Measurements from ENCODE around the gene BIN1.
"Not testable (repeated sequence)": the region's sequence is repeated elsewhere in the genome, so short reads cannot be mapped to it uniquely, and the experiment has no call there.

BIN1 gene

DNA sequence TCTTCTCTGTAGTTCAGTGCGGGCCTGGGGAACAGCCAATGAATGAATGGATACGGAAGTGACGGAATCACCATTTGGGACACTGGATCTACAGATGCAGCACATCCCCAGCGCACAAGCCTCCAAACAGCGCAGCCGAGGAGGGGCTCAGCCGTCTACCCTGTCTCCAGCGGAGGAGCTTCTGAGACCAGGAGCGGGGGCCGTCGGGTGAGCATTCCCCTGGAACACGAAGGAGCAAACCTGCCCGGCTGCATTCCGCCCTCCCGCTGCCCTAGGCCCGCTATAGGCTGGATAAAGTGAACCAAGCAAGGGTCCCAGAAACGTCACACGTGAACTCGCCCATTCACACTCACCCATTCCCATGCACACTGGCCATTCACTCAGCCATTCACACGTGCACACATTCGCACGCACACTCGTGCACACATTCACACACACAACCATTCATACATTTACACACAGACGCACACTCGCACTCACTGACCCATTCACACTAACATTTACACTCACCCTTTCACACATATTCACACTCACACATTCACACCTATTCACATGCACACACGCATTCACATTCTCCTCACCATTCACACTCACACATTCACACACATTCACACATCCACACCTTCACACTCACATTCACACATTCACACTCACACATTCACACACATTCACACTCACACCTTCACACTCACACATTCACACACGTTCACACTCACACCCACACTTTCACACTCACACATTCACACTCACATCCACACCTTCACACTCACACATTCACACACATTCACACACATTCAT lies 63.4 kb downstream of the BIN1 start:
- no peak for DNase-seq

DNA sequence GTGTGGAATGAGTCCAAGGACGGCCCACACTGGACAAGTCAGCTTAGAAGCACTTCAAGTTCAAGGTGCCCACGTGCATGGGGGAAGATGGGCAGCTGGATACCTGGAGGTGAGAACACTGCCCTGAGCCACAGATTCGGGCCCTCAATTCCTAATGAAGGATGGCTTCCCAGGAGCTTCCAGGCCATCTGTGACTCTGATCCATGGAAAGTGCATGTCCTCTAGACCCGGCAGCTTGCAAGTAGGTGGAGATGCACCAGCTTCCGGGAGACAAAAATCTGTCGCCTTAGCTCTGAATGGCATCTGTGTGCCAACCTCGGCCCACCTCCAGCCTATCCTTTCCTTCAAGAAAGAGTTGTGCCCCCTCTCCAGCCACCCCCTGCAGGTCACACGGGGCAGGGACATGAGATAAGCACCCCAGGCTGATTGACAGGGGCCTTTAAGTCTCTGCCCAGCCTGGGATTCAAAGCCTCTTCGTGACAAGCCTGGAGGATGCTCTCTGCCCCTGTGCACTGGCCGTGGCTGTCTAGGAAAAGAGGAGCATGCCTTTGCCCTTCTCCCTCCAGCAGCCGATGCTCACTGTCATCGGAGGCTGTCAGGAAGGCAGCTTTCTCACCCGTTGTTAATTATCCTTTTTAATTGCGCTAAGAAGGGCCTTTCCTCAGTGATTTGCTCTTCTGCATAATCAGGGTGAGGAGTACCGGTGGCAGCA lies 65.5 kb downstream of the BIN1 start:
- no peak for DNase-seq

DNA sequence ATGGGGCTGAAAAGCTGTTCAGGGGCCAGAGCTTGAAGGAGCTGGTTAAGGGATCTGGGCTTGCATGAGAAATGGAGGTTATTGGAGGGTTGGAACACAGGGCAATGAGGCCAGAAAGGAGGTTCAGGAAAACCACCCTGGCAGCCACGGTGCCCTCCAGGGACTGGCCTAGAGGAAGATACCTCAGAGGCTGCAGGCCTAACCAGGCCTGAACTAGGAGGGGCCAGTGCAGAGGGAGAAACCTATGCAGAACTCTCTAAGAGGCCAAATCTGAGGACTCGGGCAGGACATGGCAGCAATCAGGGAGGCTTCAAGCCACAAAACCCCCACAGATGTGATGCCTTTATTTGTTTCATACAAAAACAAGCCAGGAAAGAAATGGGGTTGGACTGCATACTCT lies 66.8 kb downstream of the BIN1 start:
- no peak for DNase-seq

DNA sequence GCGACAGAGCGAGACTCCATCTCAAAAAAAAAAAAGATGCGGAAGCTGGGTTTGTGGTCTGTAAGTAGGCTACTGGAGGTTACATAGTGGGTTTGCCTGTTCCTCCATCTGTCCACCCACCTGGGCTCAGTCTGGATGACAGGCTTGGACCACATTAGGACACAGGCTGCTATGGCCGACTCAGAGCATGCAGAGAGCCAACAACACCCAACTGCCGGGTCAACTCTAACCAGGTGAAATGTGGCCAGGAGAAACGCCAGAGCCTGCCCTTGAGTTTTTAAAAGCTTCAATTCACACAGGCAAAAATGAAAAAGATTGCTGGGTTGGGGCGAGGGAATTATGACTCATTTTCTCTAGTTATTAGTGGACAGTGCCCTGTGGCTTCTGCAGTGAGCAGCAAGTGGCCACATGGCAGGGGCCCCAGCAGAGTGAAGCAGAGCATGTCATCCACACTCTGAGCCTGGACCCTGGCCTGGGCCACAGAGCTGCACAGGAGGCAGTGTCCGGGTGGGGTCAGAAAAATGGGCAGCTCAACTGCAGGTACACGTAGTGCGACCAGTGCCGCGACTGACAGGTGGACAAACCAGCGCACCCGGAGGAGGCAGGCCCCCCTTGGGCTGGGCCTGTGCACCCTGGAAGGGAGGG lies 67.4 kb downstream of the BIN1 start:
- DNase-seq, result no peak

DNA sequence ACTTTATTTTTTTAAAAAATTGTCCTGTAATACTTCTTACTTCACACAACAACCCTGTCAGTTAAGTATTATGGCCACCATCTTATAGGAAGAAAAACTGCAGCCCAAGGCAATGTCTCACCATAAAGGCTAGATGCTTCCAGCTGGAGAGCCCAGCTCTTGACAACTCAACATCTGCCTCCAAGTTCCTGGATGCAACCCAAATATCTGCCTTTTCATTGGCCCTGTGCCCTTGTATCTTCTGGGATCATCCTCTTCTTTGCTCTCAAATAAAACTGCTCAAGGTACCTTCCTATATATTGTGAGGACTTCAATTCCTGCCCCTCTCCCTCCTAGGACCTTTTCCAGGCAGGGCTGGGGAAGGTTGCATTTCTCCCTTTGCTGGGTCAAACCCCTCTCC lies 69.5 kb downstream of the BIN1 start:
- DNase-seq, result no peak

DNA sequence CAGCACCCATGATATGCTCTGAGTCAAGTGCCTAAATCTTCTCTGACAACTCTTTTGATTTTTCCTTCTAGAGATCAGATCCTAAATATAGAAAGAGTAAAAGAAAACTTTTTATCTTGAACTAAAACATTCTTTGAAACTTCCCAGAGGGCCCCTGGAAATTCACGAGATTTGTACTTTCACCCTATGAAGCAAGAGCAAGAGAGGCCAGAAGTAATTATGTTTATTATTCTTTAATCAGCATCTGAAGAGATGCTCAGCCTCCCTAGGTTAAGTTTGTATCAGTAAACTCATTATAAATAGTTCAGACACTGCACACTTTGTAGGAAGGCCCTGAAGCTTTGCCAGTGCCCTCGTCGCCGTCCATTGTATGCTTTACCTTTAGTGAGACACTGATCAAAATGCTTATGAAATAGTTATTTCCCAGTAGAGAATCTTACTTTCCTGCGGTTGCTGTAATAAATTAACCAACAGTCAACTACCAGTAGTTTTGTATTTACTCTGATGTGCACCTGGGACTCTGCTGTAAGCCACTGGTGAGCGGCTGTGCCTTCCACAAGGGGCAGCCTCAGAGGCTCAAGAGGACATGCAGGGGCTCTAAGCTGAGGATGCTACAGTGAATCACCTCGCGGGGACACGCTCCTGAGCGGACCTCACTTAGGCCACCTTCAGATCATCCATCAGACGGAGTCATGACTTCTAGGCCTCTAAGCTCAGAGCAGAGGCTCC lies 71.9 kb downstream of the BIN1 start:
- no peak for DNase-seq

DNA sequence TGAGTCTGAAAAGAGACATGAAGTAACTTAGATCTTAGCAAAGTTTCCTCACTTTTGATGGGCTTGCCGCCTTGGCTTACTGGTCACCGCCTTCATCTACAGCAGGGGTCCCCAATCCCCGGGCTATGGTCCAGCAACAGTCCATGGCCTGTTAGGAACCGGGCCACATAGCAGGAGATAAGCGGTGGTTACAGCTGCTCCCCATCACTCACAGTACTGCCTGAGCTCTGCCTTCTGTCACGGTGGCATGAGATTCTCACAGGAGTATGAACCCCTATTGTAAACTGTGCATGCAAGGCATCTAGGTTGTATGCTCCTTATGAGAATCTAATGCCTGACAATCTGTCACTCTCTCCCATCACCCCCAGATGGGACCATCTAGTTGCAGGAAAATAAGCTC lies 72.9 kb downstream of the BIN1 start:
- no peak for DNase-seq

DNA sequence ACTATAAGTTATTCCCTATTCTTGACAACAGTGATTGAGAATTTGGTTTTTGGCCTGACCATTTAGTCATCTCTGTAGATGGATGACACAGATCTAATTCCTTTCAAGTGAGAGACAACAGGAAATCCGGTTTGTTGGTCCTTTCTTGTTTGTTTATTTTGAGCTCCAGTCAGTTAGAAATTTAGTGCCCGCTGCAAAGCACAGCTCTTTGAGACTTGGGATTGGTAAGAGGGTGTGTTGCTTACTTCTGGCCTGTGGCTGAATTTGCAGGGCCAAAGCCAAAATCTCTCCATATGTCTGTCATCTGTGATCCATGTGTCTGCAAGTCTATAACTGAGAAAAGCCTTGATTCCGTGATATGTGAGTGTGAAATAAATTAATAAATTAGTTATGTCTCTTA lies 74.3 kb downstream of the BIN1 start:
- DNase-seq, result no peak

DNA sequence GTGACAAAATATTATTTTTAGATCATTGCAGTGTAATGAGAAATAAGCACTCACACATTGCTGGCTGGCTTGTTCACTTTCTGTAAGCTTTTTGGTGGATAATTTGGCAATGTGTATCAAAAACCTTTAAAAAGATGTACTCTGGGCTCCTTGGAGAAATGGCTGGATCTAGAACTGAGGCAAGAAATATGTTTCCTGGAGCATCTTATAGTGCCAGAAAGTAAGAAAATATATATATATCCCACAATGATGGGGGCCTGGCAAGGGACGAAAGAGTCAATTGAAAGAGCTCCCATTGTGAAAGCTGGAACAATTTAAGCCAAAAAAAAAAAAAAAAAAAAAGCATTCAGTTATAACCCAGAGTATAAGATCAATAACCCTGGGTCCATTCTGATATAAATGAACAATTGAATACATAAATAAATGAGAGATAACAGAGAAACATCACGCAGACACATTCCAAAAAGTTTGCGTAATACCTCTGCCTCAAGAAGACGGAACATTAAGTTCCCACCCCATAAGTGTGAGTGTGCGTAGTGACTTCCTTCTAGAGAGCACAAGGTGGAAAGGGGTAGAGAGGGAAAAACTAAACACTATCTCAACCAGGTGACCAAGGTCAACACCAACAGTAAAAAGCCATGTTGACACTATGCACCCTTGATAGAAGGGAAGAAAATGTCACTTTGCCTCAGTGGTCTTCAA lies 77.5 kb downstream of the BIN1 start:
- DNase-seq, result no peak

DNA sequence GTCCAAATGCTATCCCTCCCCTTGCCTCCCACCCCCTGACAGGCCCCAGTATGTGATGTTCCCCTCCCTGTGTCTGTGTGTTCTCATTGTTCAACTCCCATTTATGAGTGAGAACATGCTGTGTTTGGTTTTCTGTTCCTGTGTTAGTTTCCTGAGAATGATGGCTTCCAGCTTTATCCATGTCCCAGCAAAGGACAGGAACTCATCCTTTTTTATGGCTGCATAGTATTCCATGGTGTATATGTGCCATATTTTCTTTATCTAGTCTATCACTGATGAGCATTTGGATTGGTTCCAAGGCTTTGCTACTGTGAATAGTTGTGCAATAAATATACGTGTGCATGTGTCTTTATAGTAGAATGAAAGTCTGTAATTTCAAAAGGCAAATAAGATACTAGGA lies 78.2 kb downstream of the BIN1 start:
- DNase-seq, result not testable (repeated sequence)

DNA sequence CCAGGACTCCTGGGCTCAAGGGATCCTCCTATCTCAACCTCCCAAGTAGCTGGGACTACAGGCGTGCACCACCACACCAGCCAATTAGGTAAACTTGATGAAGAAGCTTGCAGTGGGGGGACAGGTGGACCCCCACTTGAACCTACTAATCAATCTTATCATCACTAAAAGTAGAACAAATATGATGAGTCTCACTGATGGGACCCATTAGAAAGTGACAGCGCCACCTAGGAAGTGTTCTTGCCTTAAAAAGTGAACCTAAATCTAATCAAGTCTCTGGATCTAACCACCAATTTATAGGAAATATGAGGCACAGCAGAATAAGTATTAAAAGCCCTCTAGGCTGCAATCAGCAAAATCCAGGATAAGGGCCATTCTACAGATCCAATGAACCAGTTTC lies 79.2 kb downstream of the BIN1 start:
- no peak for DNase-seq

DNA sequence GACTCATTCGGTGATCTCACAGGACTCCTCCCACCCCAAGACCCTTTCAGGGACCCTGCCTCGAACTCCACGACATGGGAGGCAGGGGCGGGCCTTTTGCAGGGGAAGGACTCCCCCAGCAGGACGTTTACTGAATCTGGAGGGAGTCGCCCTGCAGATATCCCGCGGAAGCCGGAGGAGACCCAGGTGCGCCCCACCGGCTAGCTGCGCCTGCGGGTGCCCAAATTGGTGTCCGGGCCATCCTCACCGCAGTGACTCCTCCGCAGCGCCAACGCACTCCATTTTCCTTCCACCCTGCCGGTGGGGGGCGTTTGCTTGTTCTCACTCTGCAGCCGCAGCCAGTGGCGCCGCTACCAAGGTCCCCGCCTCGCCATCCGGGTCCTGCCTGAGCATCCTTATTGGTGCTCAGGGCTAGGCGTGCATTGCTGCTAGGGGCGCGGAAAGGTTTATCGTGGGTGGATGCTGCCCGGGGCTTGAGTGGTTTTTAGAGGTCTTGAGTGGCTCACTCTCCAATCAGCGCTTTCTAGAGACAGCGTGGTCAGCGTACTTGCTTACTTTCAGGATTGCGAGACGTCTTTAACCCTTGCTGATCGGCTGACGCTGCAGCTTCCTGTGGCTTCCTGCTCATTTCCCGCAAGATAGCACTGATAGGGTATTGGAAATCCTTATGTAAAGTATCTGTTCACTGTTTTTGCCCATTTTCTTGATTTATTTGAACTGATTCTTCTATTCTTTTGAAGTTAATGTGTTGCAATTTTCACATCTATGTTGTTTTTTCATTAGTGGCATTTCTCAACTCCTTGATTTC lies 81.4 kb downstream of the BIN1 start:
- DNase-seq, result peak; percentile 70

DNA sequence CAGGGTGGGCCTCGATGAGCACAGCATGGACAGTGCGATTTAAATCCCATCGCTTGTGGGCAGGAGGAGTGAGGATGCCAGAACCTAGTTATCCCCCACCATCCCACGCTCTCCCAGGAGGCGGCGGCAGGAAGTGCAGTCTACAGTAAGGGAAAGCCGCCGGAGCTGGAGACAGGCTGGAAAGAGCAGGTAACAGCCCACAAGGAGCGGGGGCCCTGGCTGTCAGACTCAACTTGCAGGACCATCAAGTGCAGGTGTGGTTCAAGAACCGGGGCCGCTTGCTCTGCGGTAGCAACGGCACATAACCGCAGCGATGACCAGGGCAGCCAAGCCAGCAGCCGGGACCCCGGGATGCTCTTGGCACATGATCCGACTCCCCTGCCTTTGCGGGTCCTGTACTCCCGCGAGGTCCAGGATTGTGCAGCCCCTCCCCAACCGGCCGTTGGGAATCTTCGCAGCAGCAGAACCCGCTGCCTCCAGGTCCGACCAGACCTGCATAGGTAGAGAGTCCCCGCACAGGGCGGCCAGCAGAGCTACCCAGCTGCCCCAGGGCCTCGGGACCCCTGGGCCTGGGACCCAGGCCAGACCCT lies 82.1 kb downstream of the BIN1 start:
- no peak for DNase-seq

DNA sequence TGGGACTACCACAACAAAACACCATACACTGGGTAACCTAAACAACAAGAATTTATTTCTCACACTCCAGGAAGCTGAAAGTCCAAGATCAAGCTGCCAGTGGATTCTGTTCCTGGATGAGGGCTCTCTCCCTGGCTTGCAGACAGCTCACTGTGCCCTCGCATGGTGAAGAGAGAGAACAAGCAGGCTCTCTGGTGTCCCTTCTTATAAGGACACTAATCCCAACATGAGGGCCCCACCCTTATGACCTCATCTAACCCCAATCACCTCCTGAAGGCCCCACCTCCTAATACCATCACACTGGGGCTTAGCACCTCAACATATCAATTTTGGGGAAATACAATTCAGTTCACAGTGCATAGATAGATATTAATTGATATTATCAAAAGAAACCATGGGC lies 83.5 kb downstream of the BIN1 start:
- DNase-seq, result no peak

DNA sequence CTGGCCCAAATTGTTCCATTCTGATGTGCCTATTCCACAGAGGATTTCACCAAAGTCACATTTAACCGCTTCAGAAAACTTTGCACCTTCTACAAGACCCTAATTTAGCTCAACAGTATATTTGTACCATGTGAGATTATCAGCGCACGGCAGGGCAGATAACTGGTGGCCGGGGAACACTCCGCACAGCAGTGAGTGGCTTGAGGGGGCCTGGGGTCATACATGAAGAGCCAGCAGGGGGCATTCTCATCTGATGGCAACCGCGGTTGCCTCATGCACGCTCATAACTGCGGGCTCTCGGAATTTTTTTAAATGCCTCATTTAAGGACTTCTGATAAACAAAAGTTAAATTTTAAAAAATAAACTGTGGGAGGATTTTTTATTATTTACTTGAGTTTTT lies 84.1 kb downstream of the BIN1 start:
- DNase-seq, result no peak

DNA sequence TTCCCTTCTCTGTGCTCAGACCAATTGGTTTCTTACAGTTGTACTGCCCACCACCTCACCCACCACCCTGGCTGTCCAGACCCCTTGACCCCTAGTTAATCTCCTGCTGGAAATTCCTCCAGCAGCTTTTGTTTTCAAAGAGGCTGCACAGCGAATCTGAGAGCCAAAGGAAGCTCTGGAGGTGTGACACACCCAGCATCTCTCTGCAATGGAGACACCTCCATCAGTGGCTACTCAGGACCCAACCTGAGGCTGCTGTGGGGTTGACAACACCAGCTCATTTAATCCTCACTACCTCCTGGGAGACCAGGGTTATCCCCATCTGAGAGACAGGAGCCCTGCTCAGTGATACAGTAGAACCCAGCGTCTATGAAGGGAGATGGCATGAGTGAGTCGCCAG lies 86.4 kb downstream of the BIN1 start:
- no peak for DNase-seq

DNA sequence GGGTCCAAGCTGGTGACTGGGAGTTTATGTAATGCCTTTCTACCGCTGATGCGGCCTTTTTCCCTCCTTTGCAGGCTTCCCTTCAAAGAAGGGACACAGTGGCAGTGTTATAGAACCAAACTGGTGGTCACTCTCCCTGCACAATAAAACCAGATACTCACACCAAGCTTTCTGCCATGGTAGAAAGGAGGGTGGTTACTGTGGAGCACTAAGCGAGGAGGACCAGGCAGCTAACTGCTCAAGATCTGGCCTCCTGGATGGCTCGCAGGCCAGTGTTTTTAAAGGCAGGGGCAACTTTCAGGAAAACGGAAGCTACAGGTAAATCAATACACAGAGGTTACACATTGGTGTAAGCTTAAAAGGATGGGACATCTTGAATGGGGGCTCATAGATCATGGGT lies 89.4 kb downstream of the BIN1 start:
- DNase-seq, result no peak

DNA sequence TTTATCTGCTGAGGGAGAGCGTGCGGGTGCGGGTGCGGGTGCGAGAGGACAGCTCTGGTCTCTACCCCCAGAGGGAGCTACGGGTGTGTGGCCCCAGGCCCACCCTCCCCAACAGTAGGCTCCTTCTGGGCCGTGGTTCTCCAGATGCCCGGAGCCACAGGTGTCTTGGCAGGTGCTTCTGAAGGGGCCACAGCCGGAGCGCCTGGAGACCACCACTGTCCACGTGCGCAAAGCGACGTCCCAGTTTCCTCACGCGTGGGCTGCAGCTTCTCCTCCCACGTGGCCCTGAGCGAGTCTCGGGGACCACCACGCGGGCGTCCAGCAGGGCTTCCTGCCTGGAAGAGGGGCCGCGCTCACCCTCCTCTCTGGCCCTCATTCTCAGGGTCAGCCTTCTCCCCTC lies 90.6 kb downstream of the BIN1 start:
- no peak for DNase-seq

DNA sequence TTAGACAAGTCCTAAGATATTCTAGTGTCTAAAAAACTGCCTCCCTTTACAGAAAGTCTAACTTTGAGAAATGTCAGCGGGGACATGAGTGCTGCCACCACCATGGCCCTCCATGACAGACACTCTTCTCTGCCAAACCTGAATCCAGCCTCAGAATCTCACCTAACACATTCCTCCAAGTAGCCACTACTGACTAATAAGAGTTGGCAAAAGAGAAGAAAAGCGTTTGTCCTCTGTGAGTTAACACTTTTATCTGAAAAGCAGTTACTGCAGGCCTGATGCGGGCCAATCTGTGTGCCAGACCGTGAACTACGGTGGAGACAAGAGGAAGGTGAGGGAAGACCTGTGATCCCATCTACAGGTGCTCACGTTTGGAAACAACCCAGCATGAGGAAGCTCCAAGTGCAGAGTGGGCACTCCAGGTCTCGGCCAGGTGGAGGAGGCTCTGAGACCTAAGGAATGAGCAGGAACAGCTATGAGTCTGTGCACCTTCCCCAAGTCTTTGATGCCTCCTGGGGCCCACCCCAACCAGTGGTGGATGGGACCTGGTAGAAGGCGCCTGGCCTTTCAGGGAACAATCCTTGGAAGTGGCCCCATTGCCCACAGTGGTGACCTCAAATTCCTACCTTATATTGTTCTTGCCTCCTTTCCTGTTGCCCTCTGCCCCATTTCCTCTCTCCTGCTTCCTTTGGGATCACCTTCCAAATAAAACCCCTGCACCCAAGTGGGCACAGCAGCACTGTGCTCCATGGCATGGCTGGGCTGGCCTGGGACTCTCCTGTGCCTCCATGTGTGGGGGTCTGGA lies 91.6 kb downstream of the BIN1 start:
- DNase-seq, result no peak

DNA sequence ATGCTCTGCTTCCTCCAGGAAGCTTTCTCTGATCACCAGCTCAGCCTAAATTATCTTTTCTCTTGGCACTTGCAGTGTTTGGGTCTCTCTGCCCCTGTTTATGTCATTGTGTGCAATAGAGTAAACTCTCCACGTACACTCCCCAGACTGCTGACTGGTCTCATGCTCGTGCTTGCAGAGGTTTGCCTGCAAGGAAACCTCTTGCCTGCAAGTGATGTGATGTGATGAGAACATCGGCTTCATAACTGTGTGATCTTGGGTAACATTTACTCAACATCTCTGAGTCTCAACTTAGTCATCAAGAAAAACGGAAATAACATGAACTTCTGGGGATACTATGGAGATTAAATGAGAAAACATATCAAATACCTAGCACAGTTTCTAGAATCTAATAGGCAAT lies 92.3 kb downstream of the BIN1 start:
- DNase-seq, result no peak

DNA sequence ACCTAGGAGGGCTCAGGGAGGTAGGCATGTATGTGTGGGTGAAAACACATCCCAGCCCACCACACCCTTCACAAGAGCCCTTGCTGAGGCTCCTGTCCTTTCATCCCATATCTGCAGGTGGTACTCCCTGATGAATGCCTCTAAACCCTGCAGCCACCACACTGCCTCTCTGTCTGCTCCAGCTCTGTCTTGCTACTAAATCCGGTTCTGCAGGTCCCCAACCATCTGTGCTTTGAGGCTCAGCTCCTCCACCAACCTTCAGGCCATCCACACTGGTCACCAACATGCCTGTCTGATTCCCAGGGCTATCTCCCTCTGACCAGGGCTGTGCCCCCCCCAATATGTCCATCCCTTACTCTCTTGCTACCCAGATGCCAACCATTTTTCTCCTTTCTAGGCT lies 92.7 kb downstream of the BIN1 start:
- no peak for DNase-seq

Data from activated naive CD4-positive, alpha-beta T cell treated with anti-CD3 and anti-CD28 coated beads, Interleukin-2, amount 50 U/mL, for 16 hours (primary cell).